Measurements from ENCODE around the gene SLC12A5.

DNA sequence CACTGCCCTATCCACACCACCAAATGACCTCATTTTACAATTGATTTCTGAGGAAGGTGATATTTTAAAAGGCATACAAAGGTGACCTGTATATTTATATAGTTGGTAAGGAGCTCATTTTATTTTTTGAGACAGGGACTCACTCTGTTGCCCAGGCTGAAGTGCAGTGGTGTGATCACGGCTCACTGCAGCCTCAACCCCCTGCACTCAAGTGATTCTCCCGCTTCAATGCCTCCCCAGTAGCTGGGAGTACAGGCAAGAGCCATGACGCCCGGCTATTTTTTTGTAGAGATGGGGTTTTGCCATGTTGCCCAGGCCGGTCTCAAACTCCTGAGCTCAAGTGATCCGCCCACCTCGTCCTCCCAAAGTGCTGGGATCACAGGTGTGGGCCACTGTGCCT is 47.8 kb downstream of the SLC12A5 start:
- TF ChIP-seq, protein P1, sequence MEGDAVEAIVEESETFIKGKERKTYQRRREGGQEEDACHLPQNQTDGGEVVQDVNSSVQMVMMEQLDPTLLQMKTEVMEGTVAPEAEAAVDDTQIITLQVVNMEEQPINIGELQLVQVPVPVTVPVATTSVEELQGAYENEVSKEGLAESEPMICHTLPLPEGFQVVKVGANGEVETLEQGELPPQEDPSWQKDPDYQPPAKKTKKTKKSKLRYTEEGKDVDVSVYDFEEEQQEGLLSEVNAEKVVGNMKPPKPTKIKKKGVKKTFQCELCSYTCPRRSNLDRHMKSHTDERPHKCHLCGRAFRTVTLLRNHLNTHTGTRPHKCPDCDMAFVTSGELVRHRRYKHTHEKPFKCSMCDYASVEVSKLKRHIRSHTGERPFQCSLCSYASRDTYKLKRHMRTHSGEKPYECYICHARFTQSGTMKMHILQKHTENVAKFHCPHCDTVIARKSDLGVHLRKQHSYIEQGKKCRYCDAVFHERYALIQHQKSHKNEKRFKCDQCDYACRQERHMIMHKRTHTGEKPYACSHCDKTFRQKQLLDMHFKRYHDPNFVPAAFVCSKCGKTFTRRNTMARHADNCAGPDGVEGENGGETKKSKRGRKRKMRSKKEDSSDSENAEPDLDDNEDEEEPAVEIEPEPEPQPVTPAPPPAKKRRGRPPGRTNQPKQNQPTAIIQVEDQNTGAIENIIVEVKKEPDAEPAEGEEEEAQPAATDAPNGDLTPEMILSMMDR (conservative IDR thresholded peaks at IDR 0.05 in 1 of 2, IDR thresholded peaks at IDR 0.05 in 1 of 2; ENCODE audit: low read depth in 1 of 2, low read length in 2 of 2) = no peak
- TF ChIP-seq EZH2 (IDR thresholded peaks at IDR 0.05; ENCODE audit: low read length, missing control alignments) = no peak
